PC-3 (cell line): ENCODE results near the gene FRK. TPM values are rescaled to one million over a fixed set of nuclear protein-coding genes. Genes with fewer than 3 reads are reported as not detected.

Experiments
- ATAC-seq: fragments of 200-7000 bp; cut with Tn5 transposase; 2 replicates; pipeline ENCODE4 v1.9.1; 2020; ENCODE audit warnings: mild to moderate bottlenecking, moderate library complexity
- BruUV-seq: library from RNA; stranded (reverse); fragments of 400-500 nt; replicated peaks from 2 replicates; lab custom pipeline; 2021; lab: Mats Ljungman, UMichigan
- CTCF ChIA-PET: fragments of 300-600 bp; sonication (Branson Sonifier 250); formaldehyde crosslinking; loops from one replicate; lab custom pipeline; 2022; ENCODE audit warnings: antibody characterized with exemption; lab: Charles Lee
- POLR2A ChIA-PET: fragments of 300-600 bp; sonication (Branson Sonifier 250); formaldehyde crosslinking; loops from one replicate; lab custom pipeline; 2022; ENCODE audit warnings: antibody characterized with exemption; ENCODE audit not compliant: unreplicated experiment; lab: Charles Lee
- DNase-seq: peaks from one replicate; pipeline ENCODE4 v3.0.0-alpha.2; 2015
- H2AFZ ChIP-seq: fragments of 300-600 bp; sonication (generic); 2 replicates; pipeline ENCODE4 v1.6.0; 2016; ENCODE audit warnings: antibody characterized with exemption, low read length
- H3F3A ChIP-seq: fragments of 300-600 bp; sonication (generic); one replicate; pipeline ENCODE4 v1.6.0; 2017; ENCODE audit warnings: antibody characterized with exemption, low read length, control low read depth, mild to moderate bottlenecking; ENCODE audit not compliant: unreplicated experiment
- H3K27ac ChIP-seq: fragments of 300-600 bp; sonication (generic); 2 replicates; pipeline ENCODE4 v1.5.1; 2016; ENCODE audit warnings: mild to moderate bottlenecking, low read length
- H3K27me3 ChIP-seq: fragments of 300-600 bp; sonication (generic); 2 replicates; pipeline ENCODE4 v1.6.1; 2016; ENCODE audit warnings: low read length, mixed read lengths
- H3K36me3 ChIP-seq: fragments of 300-600 bp; sonication (generic); 2 replicates; pipeline ENCODE4 v1.6.1; 2016; ENCODE audit warnings: low read depth, mixed run types, low read length, mixed read lengths
- H3K4me1 ChIP-seq: fragments of 300-600 bp; sonication (generic); 2 replicates; pipeline ENCODE4 v1.5.1; 2016; ENCODE audit warnings: low read length; ENCODE audit not compliant: insufficient read depth
- H3K4me2 ChIP-seq: fragments of 300-600 bp; sonication (generic); 2 replicates; pipeline ENCODE4 v1.6.0; 2016; ENCODE audit warnings: low read length
- H3K4me3 ChIP-seq: fragments of 300-600 bp; sonication (generic); 2 replicates; pipeline ENCODE4 v1.5.1; 2016; ENCODE audit warnings: mild to moderate bottlenecking, low read length, mixed read lengths
- H3K79me2 ChIP-seq: fragments of 300-600 bp; sonication (generic); 2 replicates; pipeline ENCODE4 v1.6.1; 2017; ENCODE audit warnings: low read length, mixed read lengths
- H3K9ac ChIP-seq: fragments of 300-600 bp; sonication (generic); 2 replicates; pipeline ENCODE4 v1.6.0; 2016; ENCODE audit warnings: mild to moderate bottlenecking, low read length
- H3K9me2 ChIP-seq: fragments of 300-600 bp; sonication (generic); replicated peaks from 2 replicates; pipeline ENCODE4 v1.6.1; 2016; ENCODE audit warnings: mixed run types, low read length, mixed read lengths
- H3K9me3 ChIP-seq: fragments of 300-600 bp; sonication (generic); 2 replicates; pipeline ENCODE4 v1.6.1; 2016; ENCODE audit warnings: low read length, mixed read lengths
- H4K20me1 ChIP-seq: fragments of 300-600 bp; sonication (generic); 2 replicates; pipeline ENCODE4 v1.6.1; 2016; ENCODE audit warnings: low read length, mixed read lengths
- EZH2 ChIP-seq: fragments of 300-600 bp; sonication (generic); IDR thresholded peaks from one replicate; pipeline ENCODE4 v1.6.1; 2017; ENCODE audit warnings: antibody characterized with exemption, mild to moderate bottlenecking, low read length; ENCODE audit not compliant: unreplicated experiment
- EZH2phosphoT487 ChIP-seq: fragments of 300-600 bp; sonication (generic); IDR thresholded peaks from 2 replicates; pipeline ENCODE4 v1.6.1; 2018; ENCODE audit warnings: mild to moderate bottlenecking, antibody characterized with exemption, low read length, borderline replicate concordance
- intact Hi-C: fragments of 100-400 bp; cut with micrococcal nuclease; formaldehyde crosslinking; loops from 2 replicates; pipeline ENCODE4 v1.9.0; 2023
- total RNA-seq: library from RNA; depleted of rRNA; stranded (reverse); fragments of >200 nt; gene quantifications from 2 replicates; pipeline ENCODE4 v1.2.3, GENCODE V29; 2014
- TF ChIP-seq, protein P1 (sequence below): fragments of 300-600 bp; sonication (generic); conservative IDR thresholded peaks from 2 replicates; pipeline ENCODE4 v1.5.1; 2017; ENCODE audit warnings: antibody characterized with exemption, low read depth, mild to moderate bottlenecking, low read length

Gene FRK
- total RNA-seq, 1 experiment from 2014 or later = 0.66 TPM

DNA sequence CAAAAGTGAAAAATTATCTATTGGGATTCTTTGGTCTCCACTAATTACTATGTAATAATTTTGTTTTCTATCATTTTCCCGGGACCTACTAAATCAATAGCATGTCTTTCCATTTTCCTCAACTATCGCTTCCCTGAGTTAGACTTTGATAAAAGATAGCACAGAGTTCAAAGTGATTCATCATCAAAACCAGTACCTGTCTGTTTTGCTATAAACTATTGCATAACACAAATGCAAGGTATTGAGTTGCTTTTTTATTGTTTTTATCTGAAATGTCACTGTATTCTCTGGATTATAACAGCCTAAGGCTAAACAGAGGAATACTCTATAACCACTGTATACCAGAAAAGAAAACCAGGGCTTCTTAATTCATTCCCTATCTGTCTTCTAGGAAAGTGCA is 19.7 kb downstream of the FRK start:
- Histone ChIP-seq H3K4me2 (no peak overlapping the region), H3K9ac (no peak overlapping the region), H3K4me3 (no peak overlapping the region), H3K27me3 (no peaks in the 10 kb centered on the region), H3F3A (no peaks in the 10 kb centered on the region), H3K27ac (no peak overlapping the region), H3K9me3 (no peaks in the 10 kb centered on the region), H4K20me1 (no peaks in the 10 kb centered on the region), H3K9me2 (no peaks in the 10 kb centered on the region), H3K79me2 (no peaks in the 10 kb centered on the region), H2AFZ (no peak overlapping the region), H3K4me1 (peaks cover 13% of the 10 kb centered on the region), H3K36me3 (no peaks in the 10 kb centered on the region)
- no peak for TF ChIP-seq EZH2phosphoT487
- TF ChIP-seq, protein P1, sequence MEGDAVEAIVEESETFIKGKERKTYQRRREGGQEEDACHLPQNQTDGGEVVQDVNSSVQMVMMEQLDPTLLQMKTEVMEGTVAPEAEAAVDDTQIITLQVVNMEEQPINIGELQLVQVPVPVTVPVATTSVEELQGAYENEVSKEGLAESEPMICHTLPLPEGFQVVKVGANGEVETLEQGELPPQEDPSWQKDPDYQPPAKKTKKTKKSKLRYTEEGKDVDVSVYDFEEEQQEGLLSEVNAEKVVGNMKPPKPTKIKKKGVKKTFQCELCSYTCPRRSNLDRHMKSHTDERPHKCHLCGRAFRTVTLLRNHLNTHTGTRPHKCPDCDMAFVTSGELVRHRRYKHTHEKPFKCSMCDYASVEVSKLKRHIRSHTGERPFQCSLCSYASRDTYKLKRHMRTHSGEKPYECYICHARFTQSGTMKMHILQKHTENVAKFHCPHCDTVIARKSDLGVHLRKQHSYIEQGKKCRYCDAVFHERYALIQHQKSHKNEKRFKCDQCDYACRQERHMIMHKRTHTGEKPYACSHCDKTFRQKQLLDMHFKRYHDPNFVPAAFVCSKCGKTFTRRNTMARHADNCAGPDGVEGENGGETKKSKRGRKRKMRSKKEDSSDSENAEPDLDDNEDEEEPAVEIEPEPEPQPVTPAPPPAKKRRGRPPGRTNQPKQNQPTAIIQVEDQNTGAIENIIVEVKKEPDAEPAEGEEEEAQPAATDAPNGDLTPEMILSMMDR = no peak
- no peak for TF ChIP-seq EZH2
- intact Hi-C loops = no loop called here
- DNase-seq (no peak), ATAC-seq (no peak)
- CTCF ChIA-PET = no interaction called here
- POLR2A ChIA-PET = no interaction called here
- no TSS peak for BruUV-seq

DNA sequence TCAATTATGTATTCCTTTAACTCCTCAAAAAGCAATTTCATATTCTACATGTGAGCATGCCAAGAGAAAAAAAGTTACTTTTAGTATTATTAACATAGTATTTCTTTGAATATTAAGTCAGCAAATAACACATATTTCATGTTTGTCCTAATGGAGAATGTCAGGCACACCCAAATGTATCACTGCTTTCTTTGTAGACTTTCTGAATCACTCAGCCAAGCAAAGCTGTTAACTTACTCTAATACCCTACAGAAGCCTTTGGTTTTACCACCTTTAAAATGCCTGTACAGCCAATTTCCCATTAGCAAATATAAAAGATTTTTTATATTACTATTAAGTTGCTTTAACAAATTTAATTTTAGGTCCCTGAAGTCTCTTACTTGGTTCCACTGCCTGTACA is 23.8 kb downstream of the FRK start:
- CTCF ChIA-PET = no interaction called here
- no peak overlapping the region for H3K4me3 ChIP-seq
- H3K9me3 ChIP-seq = no peaks in the 10 kb centered on the region
- TF ChIP-seq EZH2 (no peak), EZH2phosphoT487 (no peak)
- TF ChIP-seq, protein P1 = no peak
- intact Hi-C loops = no loop called here
- H3K79me2 ChIP-seq = no peaks in the 10 kb centered on the region
- H3K9me2 ChIP-seq = no peaks in the 10 kb centered on the region
- POLR2A ChIA-PET = no interaction called here
- no peaks in the 10 kb centered on the region for H3K36me3 ChIP-seq
- BruUV-seq = no TSS peak
- H2AFZ ChIP-seq = no peak overlapping the region
- H3K4me1 ChIP-seq = peaks cover 23% of the 10 kb centered on the region
- no peaks in the 10 kb centered on the region for H4K20me1 ChIP-seq
- H3K4me2 ChIP-seq = no peak overlapping the region
- ATAC-seq (peak; percentile 96), DNase-seq (peak; percentile 40)
- no peak overlapping the region for H3K9ac ChIP-seq
- no peaks in the 10 kb centered on the region for H3K27me3 ChIP-seq
- H3K27ac ChIP-seq = no peak overlapping the region
- no peaks in the 10 kb centered on the region for H3F3A ChIP-seq

DNA sequence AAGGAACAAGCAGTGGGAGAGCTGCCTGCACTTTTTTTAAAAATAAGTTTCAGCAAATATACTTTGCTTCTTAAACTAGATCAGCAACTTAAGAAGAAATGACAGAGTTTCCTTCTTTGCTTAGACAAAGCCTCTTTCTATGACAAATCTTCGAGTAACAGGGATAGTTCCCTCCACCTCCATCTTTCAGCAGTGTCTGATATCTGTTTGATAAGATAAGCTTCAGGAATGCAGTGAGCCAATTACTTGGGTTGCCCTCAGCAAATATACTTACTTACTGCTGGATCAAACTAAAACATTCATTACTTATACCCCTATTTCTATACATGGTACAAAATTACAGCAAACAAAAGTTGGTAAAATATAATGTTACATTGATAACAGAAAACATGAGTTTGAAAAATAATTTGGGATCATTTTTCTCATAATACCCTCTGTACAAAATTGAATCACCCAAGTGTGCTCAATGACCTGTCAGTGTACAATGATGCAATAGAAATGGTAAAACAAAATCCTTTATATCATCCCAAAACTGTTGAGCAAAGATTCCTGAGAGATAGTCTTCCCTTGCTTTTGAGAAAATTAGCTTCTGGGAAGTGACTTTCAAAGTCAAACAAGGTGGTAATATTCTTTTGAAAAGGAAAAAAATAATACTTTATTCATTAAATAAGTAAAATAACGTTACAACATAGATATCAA is 24.5 kb downstream of the FRK start:
- H3K9me3 ChIP-seq = no peaks in the 10 kb centered on the region
- TF ChIP-seq EZH2 (no peak), EZH2phosphoT487 (no peak)
- TF ChIP-seq, protein P1 = no peak
- H3K79me2 ChIP-seq = no peaks in the 10 kb centered on the region
- no peaks in the 10 kb centered on the region for H4K20me1 ChIP-seq
- H3K9me2 ChIP-seq = no peaks in the 10 kb centered on the region
- H3K27me3 ChIP-seq = no peaks in the 10 kb centered on the region
- no peak overlapping the region for H2AFZ ChIP-seq
- BruUV-seq = no TSS peak
- peaks cover 23% of the 10 kb centered on the region for H3K4me1 ChIP-seq
- DNase-seq = no peak
- no peaks in the 10 kb centered on the region for H3K36me3 ChIP-seq
- intact Hi-C loops = no loop called here
- ChIA-PET POLR2A (interaction anchor here (0.6 kb wide), 1 partner anchor 25 kb away, joined by 3 read pairs; no protein-coding TSS in a partner anchor), CTCF (no interaction called here)
- ATAC-seq = no peak
- no peak overlapping the region for H3K27ac ChIP-seq
- H3F3A ChIP-seq = no peaks in the 10 kb centered on the region
- no peak overlapping the region for H3K4me2 ChIP-seq
- no peak overlapping the region for H3K9ac ChIP-seq
- H3K4me3 ChIP-seq = no peak overlapping the region
